A549 (cell line): ENCODE results near the gene LYRM7.

Experiments
- ATOH8 ChIP-seq: fragments of 250-450 bp; sonication (Bioruptor Pico); IDR thresholded peaks from 2 replicates; pipeline ENCODE4 v1.5.0; 2020; ENCODE audit warnings: low read depth, mild to moderate bottlenecking, moderate library complexity
- CBX2 ChIP-seq: fragments of 200-600 bp; sonication (generic); IDR thresholded peaks from 2 replicates; pipeline ENCODE4 v1.6.1; 2016; ENCODE audit warnings: low read depth, mild to moderate bottlenecking, borderline replicate concordance
- ESRRA ChIP-seq: fragments of 150-350 bp; IDR thresholded peaks from 2 replicates; pipeline ENCODE4 v1.6.1; 2014; ENCODE audit warnings: mild to moderate bottlenecking, low read length, borderline replicate concordance
- MAX ChIP-seq: IDR thresholded peaks from 2 replicates; pipeline ENCODE4 v1.6.1; 2012
- PBX3 ChIP-seq: IDR thresholded peaks from 2 replicates; pipeline ENCODE4 v1.6.1; 2012
- POLR2A ChIP-seq: IDR thresholded peaks from 2 replicates; pipeline ENCODE4 v1.6.1; 2012; ENCODE audit warnings: mild to moderate bottlenecking, low read length
- RAD21 ChIP-seq, 2 experiments: fragments of >200 bp in 1 of 2; sonication (Bioruptor Twin) in 1 of 2; formaldehyde crosslinking in 1 of 2; IDR thresholded peaks in 1 of 2; conservative IDR thresholded peaks in 1 of 2; 2 replicates in 1 of 2; 3 replicates in 1 of 2; pipeline ENCODE4 v1.6.1; 2012 to 2018; ENCODE audit warnings: inconsistent platforms in 1 of 2
- RCOR1 ChIP-seq: fragments of 150-350 bp; IDR thresholded peaks from 2 replicates; pipeline ENCODE4 v1.6.1; 2014; ENCODE audit warnings: antibody characterized with exemption, low read length, low read depth
- ZC3H11A ChIP-seq: fragments of 450-650 bp; IDR thresholded peaks from 2 replicates; pipeline ENCODE4 v1.6.1; 2014; ENCODE audit warnings: antibody characterized with exemption, mild to moderate bottlenecking
- TF ChIP-seq, protein P1 (sequence below): IDR thresholded peaks from 2 replicates; pipeline ENCODE4 v1.6.1; 2012; ENCODE audit warnings: low read depth, borderline replicate concordance
- TF ChIP-seq, protein P2 (sequence below): fragments of >200 bp; sonication (Bioruptor Twin); formaldehyde crosslinking; IDR thresholded peaks from 3 replicates; pipeline ENCODE4 v1.5.1; 2016
- TF ChIP-seq, protein P3 (sequence below): fragments of 250-450 bp; sonication (Bioruptor Pico); IDR thresholded peaks from 2 replicates; pipeline ENCODE4 v1.5.0; 2021; ENCODE audit warnings: mild to moderate bottlenecking, moderate library complexity, borderline replicate concordance

- TF ChIP-seq, protein P1, sequence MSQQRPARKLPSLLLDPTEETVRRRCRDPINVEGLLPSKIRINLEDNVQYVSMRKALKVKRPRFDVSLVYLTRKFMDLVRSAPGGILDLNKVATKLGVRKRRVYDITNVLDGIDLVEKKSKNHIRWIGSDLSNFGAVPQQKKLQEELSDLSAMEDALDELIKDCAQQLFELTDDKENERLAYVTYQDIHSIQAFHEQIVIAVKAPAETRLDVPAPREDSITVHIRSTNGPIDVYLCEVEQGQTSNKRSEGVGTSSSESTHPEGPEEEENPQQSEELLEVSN = no peak
- no peak for TF ChIP-seq CBX2
- no peak for TF ChIP-seq POLR2A
- TF ChIP-seq, protein P2, sequence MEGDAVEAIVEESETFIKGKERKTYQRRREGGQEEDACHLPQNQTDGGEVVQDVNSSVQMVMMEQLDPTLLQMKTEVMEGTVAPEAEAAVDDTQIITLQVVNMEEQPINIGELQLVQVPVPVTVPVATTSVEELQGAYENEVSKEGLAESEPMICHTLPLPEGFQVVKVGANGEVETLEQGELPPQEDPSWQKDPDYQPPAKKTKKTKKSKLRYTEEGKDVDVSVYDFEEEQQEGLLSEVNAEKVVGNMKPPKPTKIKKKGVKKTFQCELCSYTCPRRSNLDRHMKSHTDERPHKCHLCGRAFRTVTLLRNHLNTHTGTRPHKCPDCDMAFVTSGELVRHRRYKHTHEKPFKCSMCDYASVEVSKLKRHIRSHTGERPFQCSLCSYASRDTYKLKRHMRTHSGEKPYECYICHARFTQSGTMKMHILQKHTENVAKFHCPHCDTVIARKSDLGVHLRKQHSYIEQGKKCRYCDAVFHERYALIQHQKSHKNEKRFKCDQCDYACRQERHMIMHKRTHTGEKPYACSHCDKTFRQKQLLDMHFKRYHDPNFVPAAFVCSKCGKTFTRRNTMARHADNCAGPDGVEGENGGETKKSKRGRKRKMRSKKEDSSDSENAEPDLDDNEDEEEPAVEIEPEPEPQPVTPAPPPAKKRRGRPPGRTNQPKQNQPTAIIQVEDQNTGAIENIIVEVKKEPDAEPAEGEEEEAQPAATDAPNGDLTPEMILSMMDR = no peak
- TF ChIP-seq MAX = no peak
- TF ChIP-seq, protein P3, sequence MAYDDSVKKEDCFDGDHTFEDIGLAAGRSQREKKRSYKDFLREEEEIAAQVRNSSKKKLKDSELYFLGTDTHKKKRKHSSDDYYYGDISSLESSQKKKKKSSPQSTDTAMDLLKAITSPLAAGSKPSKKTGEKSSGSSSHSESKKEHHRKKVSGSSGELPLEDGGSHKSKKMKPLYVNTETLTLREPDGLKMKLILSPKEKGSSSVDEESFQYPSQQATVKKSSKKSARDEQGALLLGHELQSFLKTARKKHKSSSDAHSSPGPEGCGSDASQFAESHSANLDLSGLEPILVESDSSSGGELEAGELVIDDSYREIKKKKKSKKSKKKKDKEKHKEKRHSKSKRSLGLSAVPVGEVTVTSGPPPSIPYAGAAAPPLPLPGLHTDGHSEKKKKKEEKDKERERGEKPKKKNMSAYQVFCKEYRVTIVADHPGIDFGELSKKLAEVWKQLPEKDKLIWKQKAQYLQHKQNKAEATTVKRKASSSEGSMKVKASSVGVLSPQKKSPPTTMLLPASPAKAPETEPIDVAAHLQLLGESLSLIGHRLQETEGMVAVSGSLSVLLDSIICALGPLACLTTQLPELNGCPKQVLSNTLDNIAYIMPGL = no peak
- no peak for TF ChIP-seq ESRRA
- no peak for TF ChIP-seq ZC3H11A
- TF ChIP-seq PBX3 = no peak
- no peak for TF ChIP-seq RCOR1
- no peak for TF ChIP-seq RAD21 (conservative IDR thresholded peaks at IDR 0.05 in 1 of 2, IDR thresholded peaks at IDR 0.05 in 1 of 2)
- no peak for TF ChIP-seq ATOH8
Measured at GRCh38 chr5:131163276-131164119, 7.2 kb upstream of the LYRM7 start.
